ENCODE measurements around the gene VARS2.

VARS2 gene

GRCh38 chr6:30954631-30955366 lies 40.8 kb downstream of the VARS2 start:
- TF ChIP-seq, protein P1, sequence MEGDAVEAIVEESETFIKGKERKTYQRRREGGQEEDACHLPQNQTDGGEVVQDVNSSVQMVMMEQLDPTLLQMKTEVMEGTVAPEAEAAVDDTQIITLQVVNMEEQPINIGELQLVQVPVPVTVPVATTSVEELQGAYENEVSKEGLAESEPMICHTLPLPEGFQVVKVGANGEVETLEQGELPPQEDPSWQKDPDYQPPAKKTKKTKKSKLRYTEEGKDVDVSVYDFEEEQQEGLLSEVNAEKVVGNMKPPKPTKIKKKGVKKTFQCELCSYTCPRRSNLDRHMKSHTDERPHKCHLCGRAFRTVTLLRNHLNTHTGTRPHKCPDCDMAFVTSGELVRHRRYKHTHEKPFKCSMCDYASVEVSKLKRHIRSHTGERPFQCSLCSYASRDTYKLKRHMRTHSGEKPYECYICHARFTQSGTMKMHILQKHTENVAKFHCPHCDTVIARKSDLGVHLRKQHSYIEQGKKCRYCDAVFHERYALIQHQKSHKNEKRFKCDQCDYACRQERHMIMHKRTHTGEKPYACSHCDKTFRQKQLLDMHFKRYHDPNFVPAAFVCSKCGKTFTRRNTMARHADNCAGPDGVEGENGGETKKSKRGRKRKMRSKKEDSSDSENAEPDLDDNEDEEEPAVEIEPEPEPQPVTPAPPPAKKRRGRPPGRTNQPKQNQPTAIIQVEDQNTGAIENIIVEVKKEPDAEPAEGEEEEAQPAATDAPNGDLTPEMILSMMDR (IDR thresholded peaks at IDR 0.05; ENCODE audit: low read depth, low read length) = no peak
- no peaks in the 10 kb centered on the region for H3K36me3 ChIP-seq

DNA sequence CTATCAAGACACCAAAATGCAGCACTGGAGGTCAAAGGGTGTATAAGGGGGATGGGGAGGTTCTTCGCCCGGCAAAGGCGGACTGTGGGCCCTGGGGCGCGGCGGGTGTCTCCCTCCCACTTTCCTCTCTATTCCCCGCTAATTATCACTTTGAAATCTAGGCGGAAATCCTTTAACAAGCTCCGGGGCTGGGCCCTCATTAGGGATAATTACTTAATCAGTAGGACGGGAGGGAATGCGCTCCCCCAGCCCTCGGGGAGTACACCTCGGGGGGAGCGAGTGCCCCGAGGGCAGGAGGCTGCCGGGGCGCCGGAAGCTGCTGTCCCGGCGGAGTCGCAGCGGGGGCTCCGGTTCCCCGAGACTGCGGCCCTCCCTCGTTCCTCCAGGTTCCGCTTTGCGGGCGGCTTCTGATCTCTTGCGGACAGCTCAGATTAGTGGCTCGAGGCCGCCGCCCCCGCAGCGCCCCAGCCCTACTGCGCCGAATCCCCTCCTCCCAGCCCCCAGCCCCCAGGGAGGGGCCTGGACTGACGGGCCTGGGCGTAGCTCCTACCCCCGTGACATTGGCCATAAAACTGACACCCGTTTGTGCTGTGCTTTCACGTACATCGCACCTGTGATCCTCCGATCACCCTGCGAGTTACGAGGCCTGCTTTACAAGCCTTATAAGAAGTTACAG lies 41.5 kb downstream of the VARS2 start:
- TF ChIP-seq, protein P1 (IDR thresholded peaks at IDR 0.05; ENCODE audit: low read depth, low read length) = 0 out of 2 replicates have a peak, but pooled peaks have one; percentile 3
- no peak overlapping the region for H3K27ac ChIP-seq
- H3K4me3 ChIP-seq (ENCODE audit: low read depth, low read length) = peak overlapping the region; percentile 60
- H3K27me3 ChIP-seq (ENCODE audit: insufficient read depth, low read depth, severe bottlenecking) = peaks cover 80% of the 10 kb centered on the region
- H3K9me3 ChIP-seq (ENCODE audit: severe bottlenecking) = peaks cover 13% of the 10 kb centered on the region
- H3K36me3 ChIP-seq = no peaks in the 10 kb centered on the region
- DNase-seq = peak; percentile 86

More at GRCh38 chr6:30954631-30955366, 40.8 kb downstream of the VARS2 start:
- DNase-seq = no peak
- H3K27ac ChIP-seq = no peak overlapping the region
- peaks cover 13% of the 10 kb centered on the region for H3K9me3 ChIP-seq (ENCODE audit: severe bottlenecking)
- H3K27me3 ChIP-seq (ENCODE audit: insufficient read depth, low read depth, severe bottlenecking) = peaks cover 77% of the 10 kb centered on the region
- peak overlapping the region; percentile 60 for H3K4me3 ChIP-seq (ENCODE audit: low read depth, low read length)

GRCh38 chr6:30957716-30958115 lies 43.7 kb downstream of the VARS2 start:
- H3K27ac ChIP-seq = no peak overlapping the region
- H3K9me3 ChIP-seq (ENCODE audit: severe bottlenecking) = no peaks in the 10 kb centered on the region
- H3K27me3 ChIP-seq (ENCODE audit: insufficient read depth, low read depth, severe bottlenecking) = peaks cover 73% of the 10 kb centered on the region
- H3K4me3 ChIP-seq (ENCODE audit: low read depth, low read length) = no peak overlapping the region
- TF ChIP-seq, protein P1 (IDR thresholded peaks at IDR 0.05; ENCODE audit: low read depth, low read length) = no peak
- DNase-seq = no peak
- H3K36me3 ChIP-seq = no peaks in the 10 kb centered on the region

- Histone ChIP-seq H3K36me3 (no peaks in the 10 kb centered on the region), H3K4me3 (ENCODE audit: low read depth, low read length) (no peak overlapping the region), H3K27ac (no peak overlapping the region), H3K9me3 (ENCODE audit: severe bottlenecking) (peaks cover 13% of the 10 kb centered on the region), H3K27me3 (ENCODE audit: insufficient read depth, low read depth, severe bottlenecking) (peaks cover 61% of the 10 kb centered on the region)
- no peak for DNase-seq
- TF ChIP-seq, protein P1 (IDR thresholded peaks at IDR 0.05; ENCODE audit: low read depth, low read length) = no peak
Observed at GRCh38 chr6:30960907-30961673, 47.1 kb downstream of the VARS2 start.

DNA sequence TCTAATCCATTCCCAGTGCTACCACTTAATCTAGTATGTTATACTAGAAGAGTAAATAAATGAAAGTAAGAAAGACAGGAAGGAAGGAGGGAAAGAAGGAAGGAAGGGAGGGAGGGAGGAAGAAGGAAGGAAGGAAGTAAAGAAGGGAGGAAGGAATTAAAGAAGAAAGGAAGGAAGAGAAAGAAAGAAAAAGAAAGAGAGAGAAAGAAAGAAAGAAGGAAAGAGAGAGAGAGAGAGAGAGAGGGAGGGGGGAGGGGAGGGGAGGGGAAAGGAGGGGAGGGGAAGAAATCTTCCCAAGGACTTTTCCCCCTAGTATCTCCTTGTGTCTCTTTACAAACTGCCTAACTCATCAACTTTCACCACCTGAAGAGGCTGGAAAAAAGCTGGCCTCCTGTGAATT lies 48.7 kb downstream of the VARS2 start:
- TF ChIP-seq, protein P1 (IDR thresholded peaks at IDR 0.05; ENCODE audit: low read depth, low read length) = no peak
- Histone ChIP-seq H3K36me3 (no peaks in the 10 kb centered on the region), H3K27me3 (ENCODE audit: insufficient read depth, low read depth, severe bottlenecking) (peaks cover 53% of the 10 kb centered on the region), H3K4me3 (ENCODE audit: low read depth, low read length) (no peak overlapping the region), H3K27ac (no peak overlapping the region), H3K9me3 (ENCODE audit: severe bottlenecking) (peaks cover 13% of the 10 kb centered on the region)
- DNase-seq = no peak

All from WERI-Rb-1 (cell line).